Left forelimb (tissue), 1 donor: ENCODE results near the gene DENND2A.
A peak's percentile ranks its signal among the peaks of the same experiment; 100 is the strongest.
"Not testable (repeated sequence)": the region's sequence is repeated elsewhere in the genome, so short reads cannot be mapped to it uniquely, and the experiment has no call there.

ENCODE experiments used
- DNase-seq: peaks from one replicate; pipeline ENCODE4 v3.0.0-alpha.2; 2018; ENCODE audit warnings: low spot score

The DENND2A gene

GRCh38 chr7:140506788-140507464 is 133.7 kb downstream of the DENND2A start:
- DNase-seq = no peak

GRCh38 chr7:140501966-140502365 is 138.6 kb downstream of the DENND2A start:
- no peak for DNase-seq

GRCh38 chr7:140497807-140498206 is 142.8 kb downstream of the DENND2A start:
- DNase-seq = not testable (repeated sequence)

GRCh38 chr7:140497241-140497769 is 143.3 kb downstream of the DENND2A start:
- DNase-seq = no peak

- no peak for DNase-seq
Measured at GRCh38 chr7:140495514-140496097, 145.0 kb downstream of the DENND2A start.

- no peak for DNase-seq
Measured at GRCh38 chr7:140494867-140495266, 145.7 kb downstream of the DENND2A start.

GRCh38 chr7:140489026-140489359 is 151.6 kb downstream of the DENND2A start:
- DNase-seq = no peak

- no peak for DNase-seq
Measured at GRCh38 chr7:140485500-140486265, 154.9 kb downstream of the DENND2A start.

GRCh38 chr7:140484951-140485499 is 155.6 kb downstream of the DENND2A start:
- no peak for DNase-seq

GRCh38 chr7:140484479-140484878 is 156.1 kb downstream of the DENND2A start:
- DNase-seq = no peak

GRCh38 chr7:140479739-140480084 is 160.9 kb downstream of the DENND2A start:
- no peak for DNase-seq

- DNase-seq = peak; percentile 94
Measured at GRCh38 chr7:140479062-140479738, 161.4 kb downstream of the DENND2A start, which contains the start of gene MKRN1. MKRN1 (minus strand) TSS chr7:140479505; CDS start chr7:140479344, 161 bp downstream.

GRCh38 chr7:140478246-140479061 is 162.2 kb downstream of the DENND2A start:
- DNase-seq = peak; percentile 69

- DNase-seq = no peak
Measured at GRCh38 chr7:140476698-140477261, 163.8 kb downstream of the DENND2A start.

- DNase-seq = no peak
Measured at GRCh38 chr7:140475747-140476333, 164.8 kb downstream of the DENND2A start.
